Lung microvascular endothelial cell (primary cell): Measurements from ENCODE around the gene ZNF26. TPM values are rescaled to one million over a fixed set of nuclear protein-coding genes. Genes with fewer than 3 reads are reported as not detected.

Source experiments
- DNase-seq, 2 donors: peaks; one replicate each; pipeline versions ENCODE4 v3.0.0 to v3.0.0-alpha.2; 2010; ENCODE audit warnings: low read depth in 2 of 2
- total RNA-seq: library from RNA; depleted of rRNA; stranded (reverse); fragments of >200 nt; gene quantifications from 2 replicates; pipeline ENCODE4 v1.2.1, GENCODE V29; 2014

The ZNF26 gene
- total RNA-seq, 1 donor from 2014 or later = 9.9 TPM

DNA sequence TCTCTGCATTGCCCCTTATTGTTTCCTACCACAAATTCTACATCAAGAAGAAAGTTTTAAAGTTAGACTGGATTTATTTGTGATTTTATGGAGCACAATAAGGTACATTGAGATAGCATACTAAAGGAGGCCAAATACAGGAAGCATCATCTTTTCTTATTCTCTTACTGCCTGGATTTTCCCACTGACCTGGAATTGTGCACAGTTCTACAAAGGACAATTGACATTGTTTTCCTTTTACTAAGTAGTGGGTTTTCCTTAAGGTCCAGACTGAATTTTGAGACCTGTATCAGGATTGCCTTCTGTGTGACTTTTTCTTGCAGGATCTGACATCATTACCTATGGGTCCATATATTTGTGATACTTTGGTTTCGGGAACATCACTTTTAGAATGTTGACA lies 75.8 kb downstream of the ZNF26 start:
- no peak for DNase-seq

DNA sequence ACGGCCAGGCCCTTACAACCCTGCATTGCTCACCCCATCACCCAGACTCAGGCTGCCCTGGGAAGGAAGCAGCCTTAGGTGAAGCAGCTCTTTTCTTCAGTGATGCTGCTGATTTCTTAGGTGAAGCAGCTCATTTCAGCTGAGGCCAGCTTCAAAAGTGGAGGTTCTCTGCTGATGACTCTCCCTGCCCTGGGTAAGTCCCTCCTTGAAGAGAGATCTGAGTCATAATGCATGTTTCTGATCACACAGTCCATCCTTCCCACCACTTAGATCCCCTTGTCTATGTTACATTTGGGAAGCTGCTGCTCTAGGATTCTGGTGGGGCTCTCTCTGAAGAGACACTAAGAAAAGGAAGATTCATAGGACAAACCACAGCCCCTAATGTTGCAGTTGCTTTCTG lies 77.4 kb downstream of the ZNF26 start:
- no peak for DNase-seq

DNA sequence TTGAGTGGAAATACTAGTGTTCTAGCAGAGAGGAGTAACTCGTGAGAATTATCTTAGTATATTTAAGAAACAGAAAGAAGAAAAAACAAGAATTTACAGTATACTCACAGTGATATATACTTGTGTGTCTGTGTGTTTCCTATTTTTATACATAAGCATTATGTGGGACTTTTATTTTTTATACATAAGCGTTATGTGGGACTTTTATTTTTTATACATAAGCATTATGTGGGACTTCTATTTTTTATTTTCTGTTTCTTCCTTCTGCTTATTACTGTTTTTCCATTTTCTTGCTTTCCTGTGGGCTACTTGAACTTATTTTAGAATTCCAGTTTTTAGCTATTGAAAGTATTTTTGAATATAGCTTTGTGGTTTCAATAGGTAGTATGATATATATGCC lies 87.7 kb downstream of the ZNF26 start:
- DNase-seq = no peak

Other genes starting within 250 kb of the ZNF26 start
- 31.6 and 34.5 TPM in 2 replicates for gene ANKLE2, start 224.5 kb upstream of the ZNF26 start, total RNA-seq
- gene GOLGA3, start 157.5 kb upstream of the ZNF26 start, total RNA-seq = 41.6 and 70.0 TPM in 2 replicates
- 31.4 and 35.7 TPM in 2 replicates for gene CHFR, start 98.8 kb upstream of the ZNF26 start, total RNA-seq
- 2.4 and 3.8 TPM in 2 replicates for gene ZNF605, start 30.1 kb upstream of the ZNF26 start, total RNA-seq
- 12.9 and 23.4 TPM in 2 replicates for gene ZNF84, start 51.1 kb downstream of the ZNF26 start, total RNA-seq
- gene ZNF140, start 94.6 kb downstream of the ZNF26 start, total RNA-seq = 32.0 and 43.8 TPM in 2 replicates
- gene ZNF891, start 143.9 kb downstream of the ZNF26 start, total RNA-seq = 0.22 and 0.60 TPM in 2 replicates
- 4.8 and 8.5 TPM in 2 replicates for gene ZNF10, start 144.3 kb downstream of the ZNF26 start, total RNA-seq
- gene ZNF268, start 195.1 kb downstream of the ZNF26 start, total RNA-seq = 22.2 and 31.5 TPM in 2 replicates
- not detected in 2 replicates for gene ANHX, start 249.5 kb downstream of the ZNF26 start, total RNA-seq